Measurements from ENCODE around the gene PDE8B. TPM values are rescaled to one million over a fixed set of nuclear protein-coding genes. Genes with fewer than 3 reads are reported as not detected.

PDE8B gene
- total and polyA plus RNA-seq, 12 donors, result 1.1 to 6.8 (median 4.8) TPM

GRCh38 chr5:77368367-77368766 is 157.9 kb downstream of the PDE8B start:
- peak in 2 of 7 donors; percentile 24 to 59 for DNase-seq
- Histone ChIP-seq H3K27ac (peak overlapping the region in 2 of 5 donors; percentile 10 to 29), H3K4me1 (replicated peaks in 1 of 2) (no peaks in the 10 kb centered on the region), H3K9me3 (replicated peaks in 1 of 3) (no peaks in the 10 kb centered on the region), H3K4me3 (no peak overlapping the region), H3K27me3 (no peaks in the 10 kb centered on the region), H3K36me3 (replicated peaks in 1 of 2) (no peaks in the 10 kb centered on the region)
- WGBS, 4 donors, result 66 to 79% (median 70%) methylated on average over 5 of the region's 5 CpGs
- intact Hi-C loops (cut with DNase I), result no loop called here
- TF ChIP-seq, protein P1, sequence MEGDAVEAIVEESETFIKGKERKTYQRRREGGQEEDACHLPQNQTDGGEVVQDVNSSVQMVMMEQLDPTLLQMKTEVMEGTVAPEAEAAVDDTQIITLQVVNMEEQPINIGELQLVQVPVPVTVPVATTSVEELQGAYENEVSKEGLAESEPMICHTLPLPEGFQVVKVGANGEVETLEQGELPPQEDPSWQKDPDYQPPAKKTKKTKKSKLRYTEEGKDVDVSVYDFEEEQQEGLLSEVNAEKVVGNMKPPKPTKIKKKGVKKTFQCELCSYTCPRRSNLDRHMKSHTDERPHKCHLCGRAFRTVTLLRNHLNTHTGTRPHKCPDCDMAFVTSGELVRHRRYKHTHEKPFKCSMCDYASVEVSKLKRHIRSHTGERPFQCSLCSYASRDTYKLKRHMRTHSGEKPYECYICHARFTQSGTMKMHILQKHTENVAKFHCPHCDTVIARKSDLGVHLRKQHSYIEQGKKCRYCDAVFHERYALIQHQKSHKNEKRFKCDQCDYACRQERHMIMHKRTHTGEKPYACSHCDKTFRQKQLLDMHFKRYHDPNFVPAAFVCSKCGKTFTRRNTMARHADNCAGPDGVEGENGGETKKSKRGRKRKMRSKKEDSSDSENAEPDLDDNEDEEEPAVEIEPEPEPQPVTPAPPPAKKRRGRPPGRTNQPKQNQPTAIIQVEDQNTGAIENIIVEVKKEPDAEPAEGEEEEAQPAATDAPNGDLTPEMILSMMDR (IDR thresholded peaks at IDR 0.05), result no peak
- no peak for TF ChIP-seq POLR2A (IDR thresholded peaks at IDR 0.05)

GRCh38 chr5:77369566-77369965 is 159.1 kb downstream of the PDE8B start:
- no peak for TF ChIP-seq POLR2A (IDR thresholded peaks at IDR 0.05)
- TF ChIP-seq, protein P1 (IDR thresholded peaks at IDR 0.05), result no peak
- Histone ChIP-seq H3K9me3 (replicated peaks in 1 of 3) (no peaks in the 10 kb centered on the region), H3K36me3 (replicated peaks in 1 of 2) (no peaks in the 10 kb centered on the region), H3K27me3 (no peaks in the 10 kb centered on the region), H3K4me3 (no peak overlapping the region), H3K4me1 (replicated peaks in 1 of 2) (no peaks in the 10 kb centered on the region), H3K27ac (no peak overlapping the region)
- DNase-seq, result no peak
- 62 to 79% (median 72%) methylated on average over 2 of the region's 2 CpGs for WGBS, 4 donors
- intact Hi-C loops (cut with DNase I), result no loop called here

- H3K4me3 ChIP-seq, result no peak overlapping the region
- no peaks in the 10 kb centered on the region for H3K36me3 ChIP-seq (replicated peaks in 1 of 2)
- no peaks in the 10 kb centered on the region for H3K9me3 ChIP-seq (replicated peaks in 1 of 3)
- no peaks in the 10 kb centered on the region for H3K27me3 ChIP-seq
- no peak overlapping the region for H3K27ac ChIP-seq
- WGBS, 4 donors, result 76 to 91% (median 83%) methylated on average over 3 of the region's 3 CpGs
- no peaks in the 10 kb centered on the region for H3K4me1 ChIP-seq (replicated peaks in 1 of 2)
- DNase-seq, result no peak
- intact Hi-C loops (cut with DNase I), result no loop called here
- TF ChIP-seq POLR2A (IDR thresholded peaks at IDR 0.05), result no peak
- TF ChIP-seq, protein P1 (IDR thresholded peaks at IDR 0.05), result no peak
These were observed 164.2 kb downstream of the PDE8B start for GRCh38 chr5:77374686-77375085.

- H3K4me3 ChIP-seq, result no peak overlapping the region
- DNase-seq, result no peak
- intact Hi-C loops (cut with DNase I), result no loop called here
- 68 to 88% (median 85%) methylated on average over 5 of the region's 5 CpGs for WGBS, 4 donors
- no peak overlapping the region for H3K27ac ChIP-seq
- TF ChIP-seq POLR2A (IDR thresholded peaks at IDR 0.05), result no peak
- H3K4me1 ChIP-seq (replicated peaks in 1 of 2), result no peaks in the 10 kb centered on the region
- no peaks in the 10 kb centered on the region for H3K36me3 ChIP-seq (replicated peaks in 1 of 2)
- H3K27me3 ChIP-seq, result no peaks in the 10 kb centered on the region
- no peaks in the 10 kb centered on the region for H3K9me3 ChIP-seq (replicated peaks in 1 of 3)
These were observed 166.3 kb downstream of the PDE8B start for GRCh38 chr5:77376609-77377300.

- no peak overlapping the region for H3K27ac ChIP-seq
- TF ChIP-seq POLR2A (IDR thresholded peaks at IDR 0.05), result no peak
- TF ChIP-seq, protein P1 (IDR thresholded peaks at IDR 0.05), result no peak
- no peaks in the 10 kb centered on the region for H3K27me3 ChIP-seq
- H3K4me1 ChIP-seq (replicated peaks in 1 of 2), result no peaks in the 10 kb centered on the region
- 52 to 60% (median 58%) methylated on average over 6 of the region's 6 CpGs for WGBS, 4 donors
- H3K9me3 ChIP-seq (replicated peaks in 1 of 3), result no peaks in the 10 kb centered on the region
- H3K4me3 ChIP-seq, result no peak overlapping the region
- H3K36me3 ChIP-seq (replicated peaks in 1 of 2), result no peaks in the 10 kb centered on the region
- intact Hi-C loops (cut with DNase I), result no loop called here
- DNase-seq, result no peak
These were observed 169.1 kb downstream of the PDE8B start for GRCh38 chr5:77379558-77380061.
